ENCODE measurements around the gene SRRM5. TPM values are rescaled to one million over a fixed set of nuclear protein-coding genes. Genes with fewer than 3 reads are reported as not detected.

SRRM5 gene
- total and polyA plus RNA-seq, 2 experiments from 2014 or later = 0.24 to 0.27 TPM

DNA sequence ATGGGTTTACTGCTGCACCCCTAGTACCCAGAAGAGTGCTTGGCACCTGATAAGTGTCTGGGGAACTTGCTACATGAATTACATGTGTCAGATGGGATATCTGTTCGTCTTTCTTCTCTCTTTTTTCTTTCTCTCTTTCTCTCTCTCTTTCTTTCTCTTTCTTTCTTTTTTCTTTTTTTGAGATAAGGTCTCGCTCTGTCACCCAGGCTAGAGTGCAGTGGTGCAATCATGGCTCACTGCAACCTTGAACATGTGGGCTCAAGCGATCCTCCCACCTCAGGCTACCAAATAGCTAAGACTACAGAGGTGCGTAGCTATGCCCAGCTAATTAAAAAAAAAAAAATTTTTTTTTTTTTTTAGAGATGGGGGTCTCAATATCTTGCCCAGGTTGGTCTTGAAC is 21.6 kb downstream of the SRRM5 start:
- 81% methylated on average over 4 of the region's 4 CpGs for WGBS (ENCODE audit: low lambda C conversion rate, missing lambda C conversion rate)
- Histone ChIP-seq H3K9me2 (replicated peaks; ENCODE audit: insufficient read depth) (no peaks in the 10 kb centered on the region), H3K79me2 (no peaks in the 10 kb centered on the region), H3K4me2 (no peak overlapping the region), H3K4me3 (no peak overlapping the region), H3K27me3 (no peaks in the 10 kb centered on the region), H3K9me3 (ENCODE audit: low read depth) (no peaks in the 10 kb centered on the region), H4K20me1 (ENCODE audit: insufficient read depth, poor library complexity, severe bottlenecking) (no peaks in the 10 kb centered on the region), H3K27ac (no peak overlapping the region), H3K36me3 (replicated peaks; ENCODE audit: insufficient read depth, low read depth) (no peaks in the 10 kb centered on the region), H3K4me1 (ENCODE audit: insufficient read depth) (peaks cover 13% of the 10 kb centered on the region), H2AFZ (no peak overlapping the region)
- TF ChIP-seq EZH2phosphoT487 (IDR thresholded peaks at IDR 0.05; ENCODE audit: low read depth, severe bottlenecking, unreplicated experiment) (no peak), CTCF (IDR thresholded peaks at IDR 0.05; ENCODE audit: poor library complexity) (no peak), EZH2 (IDR thresholded peaks at IDR 0.05; ENCODE audit: borderline replicate concordance) (no peak)
- no peak for DNase-seq (ENCODE audit: low spot score)

GRCh38 chr19:43634068-43634467 is 22.2 kb downstream of the SRRM5 start:
- Histone ChIP-seq H3K9me2 (replicated peaks; ENCODE audit: insufficient read depth) (no peaks in the 10 kb centered on the region), H3K79me2 (no peaks in the 10 kb centered on the region), H3K4me1 (ENCODE audit: insufficient read depth) (peaks cover 19% of the 10 kb centered on the region), H3K4me2 (peak overlapping the region; percentile 78), H4K20me1 (ENCODE audit: insufficient read depth, poor library complexity, severe bottlenecking) (no peaks in the 10 kb centered on the region), H3K27me3 (no peaks in the 10 kb centered on the region), H3K4me3 (no peak overlapping the region), H3K36me3 (replicated peaks; ENCODE audit: insufficient read depth, low read depth) (no peaks in the 10 kb centered on the region), H2AFZ (no peak overlapping the region), H3K9me3 (ENCODE audit: low read depth) (no peaks in the 10 kb centered on the region), H3K27ac (no peak overlapping the region)
- TF ChIP-seq EZH2 (IDR thresholded peaks at IDR 0.05; ENCODE audit: borderline replicate concordance) = no peak
- TF ChIP-seq CTCF (IDR thresholded peaks at IDR 0.05; ENCODE audit: poor library complexity) = no peak
- TF ChIP-seq EZH2phosphoT487 (IDR thresholded peaks at IDR 0.05; ENCODE audit: low read depth, severe bottlenecking, unreplicated experiment) = no peak
- DNase-seq (ENCODE audit: low spot score) = no peak
- WGBS (ENCODE audit: low lambda C conversion rate, missing lambda C conversion rate) = 90% methylated on average over 5 of the region's 5 CpGs

DNA sequence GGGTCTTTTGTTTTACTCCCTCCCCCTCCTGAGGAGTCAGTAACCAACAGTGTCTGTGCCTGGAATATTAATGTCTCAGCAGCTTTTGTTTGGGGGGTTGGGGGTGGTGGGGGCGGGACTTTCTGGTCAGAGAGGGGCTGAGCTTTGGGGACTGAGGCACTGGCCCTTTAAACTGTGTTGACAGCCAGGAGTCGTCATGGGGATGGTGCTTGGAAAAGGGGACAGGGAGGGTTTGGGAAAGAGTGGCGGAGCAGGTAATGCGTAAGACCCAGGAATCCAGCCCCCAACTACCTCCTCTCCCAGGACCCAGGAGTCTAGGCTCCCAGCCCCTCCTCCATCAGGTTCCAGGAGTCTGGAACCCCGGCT is 22.6 kb downstream of the SRRM5 start:
- Histone ChIP-seq H3K9me2 (replicated peaks; ENCODE audit: insufficient read depth) (no peaks in the 10 kb centered on the region), H3K27ac (peak overlapping the region; percentile 70), H3K4me1 (ENCODE audit: insufficient read depth) (peaks cover 19% of the 10 kb centered on the region), H3K9me3 (ENCODE audit: low read depth) (no peaks in the 10 kb centered on the region), H3K36me3 (replicated peaks; ENCODE audit: insufficient read depth, low read depth) (no peaks in the 10 kb centered on the region), H3K4me3 (no peak overlapping the region), H3K4me2 (peak overlapping the region; percentile 78), H3K27me3 (no peaks in the 10 kb centered on the region), H4K20me1 (ENCODE audit: insufficient read depth, poor library complexity, severe bottlenecking) (no peaks in the 10 kb centered on the region), H3K79me2 (no peaks in the 10 kb centered on the region), H2AFZ (peak overlapping the region; percentile 73)
- TF ChIP-seq CTCF (IDR thresholded peaks at IDR 0.05; ENCODE audit: poor library complexity) = no peak
- no peak for TF ChIP-seq EZH2phosphoT487 (IDR thresholded peaks at IDR 0.05; ENCODE audit: low read depth, severe bottlenecking, unreplicated experiment)
- no peak for DNase-seq (ENCODE audit: low spot score)
- 17% methylated on average over 1 of the region's 5 CpGs for WGBS (ENCODE audit: low lambda C conversion rate, missing lambda C conversion rate)

Data from hepatocyte (in vitro differentiated cells).